K562 (cell line): ENCODE data around the gene TMEM208. TPM values are rescaled to one million over a fixed set of nuclear protein-coding genes. Genes with fewer than 3 reads are reported as not detected.
A peak's percentile ranks its signal among the peaks of the same experiment; 100 is the strongest.

Experiments
- ETV5 ChIP-seq: sonication (generic); formaldehyde crosslinking; IDR thresholded peaks from 2 replicates; pipeline ENCODE4 v1.4.0; 2020; ENCODE audit warnings: low read depth, mild to moderate bottlenecking, missing genetic modification reagents
- FOXM1 ChIP-seq, 2 experiments: fragments of 450-650 bp in 1 of 2; sonication (generic) in 1 of 2; formaldehyde crosslinking in 1 of 2; IDR thresholded peaks; 2 replicates each; pipeline versions ENCODE4 v1.6.1 to v1.9.0; 2017 to 2022; ENCODE audit warnings: low read depth in 2 of 2, mild to moderate bottlenecking in 2 of 2, missing genetic modification reagents in 1 of 2, moderate library complexity in 1 of 2
- HNRNPUL1 ChIP-seq: fragments of 200-400 bp; formaldehyde crosslinking; IDR thresholded peaks from 2 replicates; pipeline ENCODE4 v1.6.1; 2017; ENCODE audit warnings: low read length
- MAFG ChIP-seq: fragments of 450-650 bp; conservative IDR thresholded peaks from 2 replicates; pipeline ENCODE4 v1.6.1; 2016; ENCODE audit warnings: missing genetic modification characterization, missing compliant biosample characterization
- MTA3 ChIP-seq: fragments of 450-650 bp; formaldehyde crosslinking; IDR thresholded peaks from 2 replicates; pipeline ENCODE4 v1.6.1; 2017; ENCODE audit warnings: mild to moderate bottlenecking, borderline replicate concordance
- NRF1 ChIP-seq, 2 experiments: fragments of 450-650 bp; IDR thresholded peaks in 1 of 2; conservative IDR thresholded peaks in 1 of 2; 2 replicates each; pipeline ENCODE4 v1.6.1; 2014; ENCODE audit warnings: mild to moderate bottlenecking in 2 of 2
- POLR2AphosphoS5 ChIP-seq: IDR thresholded peaks from 2 replicates; pipeline ENCODE4 v1.6.1; 2011; ENCODE audit warnings: mild to moderate bottlenecking, low read depth, low read length, moderate library complexity; ENCODE audit not compliant: control insufficient read depth, insufficient read depth
- RAD51 ChIP-seq: fragments of 450-650 bp; IDR thresholded peaks from 2 replicates; pipeline ENCODE4 v1.7.1; 2016; ENCODE audit warnings: low read depth, mild to moderate bottlenecking, borderline replicate concordance
- SMAD1 ChIP-seq: fragments of 150-350 bp; IDR thresholded peaks from 2 replicates; pipeline ENCODE4 v1.6.1; 2014; ENCODE audit warnings: low read length, low read depth; ENCODE audit not compliant: partially characterized antibody
- SNRNP70 ChIP-seq: fragments of 200-400 bp; formaldehyde crosslinking; optimal IDR thresholded peaks from 2 replicates; pipeline ENCODE3; 2017; ENCODE audit warnings: low read depth, low read length
- STAG1 ChIP-seq: sonication (generic); formaldehyde crosslinking; IDR thresholded peaks from 2 replicates; pipeline ENCODE4 v1.5.0; 2020; ENCODE audit warnings: missing genetic modification reagents, borderline replicate concordance
- TBL1XR1 ChIP-seq, 2 experiments: IDR thresholded peaks; 2 replicates each; pipeline ENCODE4 v1.6.1; 2012; ENCODE audit warnings: improper control_type of control experiment in 2 of 2, low read length in 2 of 2, mild to moderate bottlenecking in 1 of 2
- ZNF133 ChIP-seq: fragments of 250-450 bp; sonication (Bioruptor Pico); IDR thresholded peaks from 2 replicates; pipeline ENCODE4 v1.4.0; 2020; ENCODE audit warnings: mild to moderate bottlenecking
- ZNF57 ChIP-seq: fragments of 450-650 bp; formaldehyde crosslinking; IDR thresholded peaks from 2 replicates; pipeline ENCODE4 v1.4.0; 2020; ENCODE audit warnings: mild to moderate bottlenecking, moderate library complexity
- ZNF699 ChIP-seq: fragments of 250-450 bp; sonication (Bioruptor Pico); IDR thresholded peaks from 2 replicates; pipeline ENCODE4 v1.8.0; 2021; ENCODE audit warnings: mild to moderate bottlenecking, moderate library complexity; ENCODE audit not compliant: insufficient replicate concordance
- polyA plus RNA-seq, 8 experiments: library from polyadenylated mRNA; depleted of rRNA in 4 of 8; stranded (reverse) in 5 of 8; unstranded in 3 of 8; fragments of >200 nt; fragmentation: Nextera tagmentation in 2 of 8; fragmentation: Illumina TruSeq in 1 of 8; extraction: Ambion mirVana in 2 of 8; extraction: Trizol in 1 of 8; gene quantifications; 2 replicates each; pipeline versions ENCODE4 v1.2.1 to v1.2.3, GENCODE V29; 2011 to 2014; ENCODE audit warnings: inconsistent platforms in 1 of 8, missing spikeins in 1 of 8
- total RNA-seq, 7 experiments: library from RNA; depleted of rRNA in 6 of 7; stranded (reverse); fragments of >200 nt in 6 of 7; fragmentation: Illumina TruSeq in 2 of 7; extraction: Trizol in 2 of 7; gene quantifications; 2 replicates each; pipeline versions ENCODE4 v1.2.1 to v1.2.3, GENCODE V29; 2011 to 2021; ENCODE audit warnings: low replicate concordance in 1 of 7
- TF ChIP-seq, protein P1 (sequence below), 2 experiments: fragments of 450-650 bp; conservative IDR thresholded peaks; 2 replicates each; pipeline ENCODE4 v1.6.1; 2017; ENCODE audit warnings: mild to moderate bottlenecking in 2 of 2, moderate library complexity in 2 of 2
- TF ChIP-seq, protein P2 (sequence below): fragments of 250-450 bp; sonication (Bioruptor Pico); IDR thresholded peaks from 2 replicates; pipeline ENCODE4 v1.5.0; 2020; ENCODE audit warnings: mild to moderate bottlenecking
- TF ChIP-seq, protein P3 (sequence below): fragments of 450-650 bp; formaldehyde crosslinking; IDR thresholded peaks from 2 replicates; pipeline ENCODE4 v1.4.0; 2020; ENCODE audit warnings: mild to moderate bottlenecking, mixed read lengths
- TF ChIP-seq, protein P4 (sequence below): fragments of 250-450 bp; sonication (Bioruptor Pico); IDR thresholded peaks from 2 replicates; pipeline ENCODE4 v1.9.0; 2021; ENCODE audit warnings: mild to moderate bottlenecking
- TF ChIP-seq, protein P5 (sequence below): fragments of 250-450 bp; sonication (Bioruptor Pico); IDR thresholded peaks from 2 replicates; pipeline ENCODE4 v1.5.1; 2021; ENCODE audit warnings: mild to moderate bottlenecking
- TF ChIP-seq, protein P6 (sequence below): fragments of 450-650 bp; formaldehyde crosslinking; IDR thresholded peaks from 2 replicates; pipeline ENCODE4 v1.4.0; 2020; ENCODE audit warnings: mild to moderate bottlenecking

TMEM208 gene
- total and polyA plus RNA-seq, 9 of the 15 experiments (the other 6 are each of a cell fraction or from before 2014, with no cell fraction given): 31.8 to 239 (median 54.3) TPM

DNA sequence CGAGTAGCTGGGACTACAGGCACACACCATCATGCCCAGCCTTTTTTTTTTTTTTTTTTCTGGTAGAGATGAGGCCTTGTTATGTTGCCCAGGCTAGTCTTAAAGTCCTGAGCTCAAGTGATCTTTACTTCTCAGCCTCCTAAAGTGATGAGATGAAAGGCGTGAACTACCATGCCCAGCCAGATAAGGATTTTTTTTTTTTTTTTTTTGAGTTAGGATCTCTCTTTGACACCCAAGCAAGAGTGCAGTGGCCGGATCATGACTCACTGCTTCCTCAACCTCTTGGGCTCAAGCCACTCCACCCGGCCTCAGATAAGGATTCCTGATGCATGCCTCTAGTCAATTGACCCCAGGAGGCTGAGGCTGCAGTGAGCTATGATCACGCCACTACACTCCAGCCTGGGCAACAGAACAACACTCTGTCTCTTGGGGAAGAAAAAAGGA lies 41.2 kb downstream of the TMEM208 start (continued):
- TF ChIP-seq STAG1 (CRISPR knock-in tag) (no peak), MTA3 (peak; percentile 55; the same call in 1 of the 2 replicates), POLR2AphosphoS5 (peak; percentile 43; the same call in 1 of the 2 replicates), SMAD1 (no peak), ZNF133 (CRISPR knock-in tag) (no peak), TBL1XR1 (IDR thresholded peaks at IDR 0.05; ENCODE audit: low read length in 2 of 2) (no peak; a peak in 1 of 4 replicates), MAFG (peak; percentile 35), FOXM1 (IDR thresholded peaks at IDR 0.05; ENCODE audit: low read depth) (peak; percentile 65), FOXM1 (CRISPR knock-in tag; IDR thresholded peaks at IDR 0.05; ENCODE audit: low read depth) (no peak), NRF1 (conservative IDR thresholded peaks at IDR 0.05 in 1 of 2, IDR thresholded peaks at IDR 0.05 in 1 of 2) (peak; percentile 43 to 62), RAD51 (no peak), ETV5 (CRISPR knock-in tag) (peak; percentile 50; the same call in 1 of the 2 replicates), HNRNPUL1 (no peak), SNRNP70 (no peak), ZNF699 (CRISPR knock-in tag) (no peak), ZNF57 (no peak)
- TF ChIP-seq, protein P1, sequence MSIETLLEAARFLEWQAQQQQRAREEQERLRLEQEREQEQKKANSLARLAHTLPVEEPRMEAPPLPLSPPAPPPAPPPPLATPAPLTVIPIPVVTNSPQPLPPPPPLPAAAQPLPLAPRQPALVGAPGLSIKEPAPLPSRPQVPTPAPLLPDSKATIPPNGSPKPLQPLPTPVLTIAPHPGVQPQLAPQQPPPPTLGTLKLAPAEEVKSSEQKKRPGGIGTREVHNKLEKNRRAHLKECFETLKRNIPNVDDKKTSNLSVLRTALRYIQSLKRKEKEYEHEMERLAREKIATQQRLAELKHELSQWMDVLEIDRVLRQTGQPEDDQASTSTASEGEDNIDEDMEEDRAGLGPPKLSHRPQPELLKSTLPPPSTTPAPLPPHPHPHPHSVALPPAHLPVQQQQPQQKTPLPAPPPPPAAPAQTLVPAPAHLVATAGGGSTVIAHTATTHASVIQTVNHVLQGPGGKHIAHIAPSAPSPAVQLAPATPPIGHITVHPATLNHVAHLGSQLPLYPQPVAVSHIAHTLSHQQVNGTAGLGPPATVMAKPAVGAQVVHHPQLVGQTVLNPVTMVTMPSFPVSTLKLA (conservative IDR thresholded peaks at IDR 0.05): peak in 1 of 2 experiments; percentile 72; a peak in 2 of 4 replicates
- TF ChIP-seq, protein P2, sequence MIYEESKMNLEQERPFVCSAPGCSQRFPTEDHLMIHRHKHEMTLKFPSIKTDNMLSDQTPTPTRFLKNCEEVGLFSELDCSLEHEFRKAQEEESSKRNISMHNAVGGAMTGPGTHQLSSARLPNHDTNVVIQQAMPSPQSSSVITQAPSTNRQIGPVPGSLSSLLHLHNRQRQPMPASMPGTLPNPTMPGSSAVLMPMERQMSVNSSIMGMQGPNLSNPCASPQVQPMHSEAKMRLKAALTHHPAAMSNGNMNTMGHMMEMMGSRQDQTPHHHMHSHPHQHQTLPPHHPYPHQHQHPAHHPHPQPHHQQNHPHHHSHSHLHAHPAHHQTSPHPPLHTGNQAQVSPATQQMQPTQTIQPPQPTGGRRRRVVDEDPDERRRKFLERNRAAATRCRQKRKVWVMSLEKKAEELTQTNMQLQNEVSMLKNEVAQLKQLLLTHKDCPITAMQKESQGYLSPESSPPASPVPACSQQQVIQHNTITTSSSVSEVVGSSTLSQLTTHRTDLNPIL (CRISPR knock-in tag): no peak
- TF ChIP-seq, protein P3, sequence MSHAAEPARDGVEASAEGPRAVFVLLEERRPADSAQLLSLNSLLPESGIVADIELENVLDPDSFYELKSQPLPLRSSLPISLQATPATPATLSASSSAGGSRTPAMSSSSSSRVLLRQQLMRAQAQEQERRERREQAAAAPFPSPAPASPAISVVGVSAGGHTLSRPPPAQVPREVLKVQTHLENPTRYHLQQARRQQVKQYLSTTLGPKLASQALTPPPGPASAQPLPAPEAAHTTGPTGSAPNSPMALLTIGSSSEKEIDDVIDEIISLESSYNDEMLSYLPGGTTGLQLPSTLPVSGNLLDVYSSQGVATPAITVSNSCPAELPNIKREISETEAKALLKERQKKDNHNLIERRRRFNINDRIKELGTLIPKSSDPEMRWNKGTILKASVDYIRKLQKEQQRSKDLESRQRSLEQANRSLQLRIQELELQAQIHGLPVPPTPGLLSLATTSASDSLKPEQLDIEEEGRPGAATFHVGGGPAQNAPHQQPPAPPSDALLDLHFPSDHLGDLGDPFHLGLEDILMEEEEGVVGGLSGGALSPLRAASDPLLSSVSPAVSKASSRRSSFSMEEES: no peak
- TF ChIP-seq, protein P4, sequence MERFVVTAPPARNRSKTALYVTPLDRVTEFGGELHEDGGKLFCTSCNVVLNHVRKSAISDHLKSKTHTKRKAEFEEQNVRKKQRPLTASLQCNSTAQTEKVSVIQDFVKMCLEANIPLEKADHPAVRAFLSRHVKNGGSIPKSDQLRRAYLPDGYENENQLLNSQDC (CRISPR knock-in tag): no peak
- TF ChIP-seq, protein P5, sequence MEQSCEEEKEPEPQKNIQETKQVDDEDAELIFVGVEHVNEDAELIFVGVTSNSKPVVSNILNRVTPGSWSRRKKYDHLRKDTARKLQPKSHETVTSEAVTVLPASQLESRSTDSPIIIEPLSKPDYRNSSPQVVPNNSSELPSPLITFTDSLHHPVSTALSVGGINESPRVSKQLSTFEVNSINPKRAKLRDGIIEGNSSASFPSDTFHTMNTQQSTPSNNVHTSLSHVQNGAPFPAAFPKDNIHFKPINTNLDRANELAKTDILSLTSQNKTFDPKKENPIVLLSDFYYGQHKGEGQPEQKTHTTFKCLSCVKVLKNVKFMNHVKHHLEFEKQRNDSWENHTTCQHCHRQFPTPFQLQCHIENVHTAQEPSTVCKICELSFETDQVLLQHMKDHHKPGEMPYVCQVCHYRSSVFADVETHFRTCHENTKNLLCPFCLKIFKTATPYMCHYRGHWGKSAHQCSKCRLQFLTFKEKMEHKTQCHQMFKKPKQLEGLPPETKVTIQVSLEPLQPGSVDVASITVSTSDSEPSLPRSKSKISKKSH (CRISPR knock-in tag): no peak
- TF ChIP-seq, protein P6, sequence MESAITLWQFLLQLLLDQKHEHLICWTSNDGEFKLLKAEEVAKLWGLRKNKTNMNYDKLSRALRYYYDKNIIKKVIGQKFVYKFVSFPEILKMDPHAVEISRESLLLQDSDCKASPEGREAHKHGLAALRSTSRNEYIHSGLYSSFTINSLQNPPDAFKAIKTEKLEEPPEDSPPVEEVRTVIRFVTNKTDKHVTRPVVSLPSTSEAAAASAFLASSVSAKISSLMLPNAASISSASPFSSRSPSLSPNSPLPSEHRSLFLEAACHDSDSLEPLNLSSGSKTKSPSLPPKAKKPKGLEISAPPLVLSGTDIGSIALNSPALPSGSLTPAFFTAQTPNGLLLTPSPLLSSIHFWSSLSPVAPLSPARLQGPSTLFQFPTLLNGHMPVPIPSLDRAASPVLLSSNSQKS (CRISPR knock-in tag): no peak
